Measurements from ENCODE around the gene PITHD1.

Gene PITHD1

GRCh38 chr1:23795676-23796465 is 17.7 kb downstream of the PITHD1 start:
- Histone ChIP-seq H3K4me3 (ENCODE audit: low read length, poor library complexity, severe bottlenecking) (no peak overlapping the region), H3K9ac (ENCODE audit: low read depth, low read length, poor library complexity, severe bottlenecking) (no peak overlapping the region), H3K4me1 (ENCODE audit: insufficient read depth, low read length, poor library complexity, severe bottlenecking) (peaks cover 12% of the 10 kb centered on the region), H4K20me1 (ENCODE audit: insufficient read depth, low read length, poor library complexity, severe bottlenecking) (peaks cover 30% of the 10 kb centered on the region), H3F3A (ENCODE audit: low read depth) (no peaks in the 10 kb centered on the region), H3K4me2 (ENCODE audit: low read depth, low read length, poor library complexity, severe bottlenecking) (no peak overlapping the region), H3K36me3 (ENCODE audit: insufficient read depth, low read length) (peaks cover 16% of the 10 kb centered on the region; the same call in 1 of the 2 replicates), H2AFZ (ENCODE audit: low read length) (no peak overlapping the region), H3K9me2 (replicated peaks; ENCODE audit: low read depth, low read length) (no peaks in the 10 kb centered on the region), H3K79me2 (ENCODE audit: insufficient read depth, low read length) (peaks cover 28% of the 10 kb centered on the region), H3K27me3 (ENCODE audit: insufficient read depth, low read length, poor library complexity, severe bottlenecking) (peaks cover 4% of the 10 kb centered on the region), H3K9me3 (ENCODE audit: insufficient read depth, low read depth, low read length) (no peaks in the 10 kb centered on the region)
- TF ChIP-seq EZH2phosphoT487 (IDR thresholded peaks at IDR 0.05; ENCODE audit: borderline replicate concordance) (no peak), CTCF (conservative IDR thresholded peaks at IDR 0.05; ENCODE audit: low read length) (no peak)

- Histone ChIP-seq H2AFZ (ENCODE audit: low read length) (no peak overlapping the region), H3K4me3 (ENCODE audit: low read length, poor library complexity, severe bottlenecking) (no peak overlapping the region), H4K20me1 (ENCODE audit: insufficient read depth, low read length, poor library complexity, severe bottlenecking) (peaks cover 26% of the 10 kb centered on the region), H3K79me2 (ENCODE audit: insufficient read depth, low read length) (peaks cover 21% of the 10 kb centered on the region), H3F3A (ENCODE audit: low read depth) (no peaks in the 10 kb centered on the region), H3K9me2 (replicated peaks; ENCODE audit: low read depth, low read length) (no peaks in the 10 kb centered on the region), H3K9ac (ENCODE audit: low read depth, low read length, poor library complexity, severe bottlenecking) (no peak overlapping the region), H3K36me3 (ENCODE audit: insufficient read depth, low read length) (peaks cover 16% of the 10 kb centered on the region; the same call in 1 of the 2 replicates), H3K4me1 (ENCODE audit: insufficient read depth, low read length, poor library complexity, severe bottlenecking) (peaks cover 19% of the 10 kb centered on the region), H3K4me2 (ENCODE audit: low read depth, low read length, poor library complexity, severe bottlenecking) (no peak overlapping the region), H3K27me3 (ENCODE audit: insufficient read depth, low read length, poor library complexity, severe bottlenecking) (no peaks in the 10 kb centered on the region), H3K9me3 (ENCODE audit: insufficient read depth, low read depth, low read length) (no peaks in the 10 kb centered on the region)
- TF ChIP-seq EZH2phosphoT487 (IDR thresholded peaks at IDR 0.05; ENCODE audit: borderline replicate concordance) (no peak), CTCF (conservative IDR thresholded peaks at IDR 0.05; ENCODE audit: low read length) (no peak)
Measured at GRCh38 chr1:23796466-23797271, 18.5 kb downstream of the PITHD1 start.

- peaks cover 19% of the 10 kb centered on the region for H3K4me1 ChIP-seq (ENCODE audit: insufficient read depth, low read length, poor library complexity, severe bottlenecking)
- H3F3A ChIP-seq (ENCODE audit: low read depth) = no peaks in the 10 kb centered on the region
- H3K79me2 ChIP-seq (ENCODE audit: insufficient read depth, low read length) = peaks cover 10% of the 10 kb centered on the region
- no peak for TF ChIP-seq CTCF (conservative IDR thresholded peaks at IDR 0.05; ENCODE audit: low read length)
- TF ChIP-seq EZH2phosphoT487 (IDR thresholded peaks at IDR 0.05; ENCODE audit: borderline replicate concordance) = no peak
- H3K9ac ChIP-seq (ENCODE audit: low read depth, low read length, poor library complexity, severe bottlenecking) = no peak overlapping the region
- peaks cover 16% of the 10 kb centered on the region for H4K20me1 ChIP-seq (ENCODE audit: insufficient read depth, low read length, poor library complexity, severe bottlenecking)
- no peak overlapping the region for H3K4me3 ChIP-seq (ENCODE audit: low read length, poor library complexity, severe bottlenecking)
- no peak overlapping the region for H2AFZ ChIP-seq (ENCODE audit: low read length)
- H3K9me2 ChIP-seq (replicated peaks; ENCODE audit: low read depth, low read length) = no peaks in the 10 kb centered on the region
- no peaks in the 10 kb centered on the region for H3K27me3 ChIP-seq (ENCODE audit: insufficient read depth, low read length, poor library complexity, severe bottlenecking)
- no peaks in the 10 kb centered on the region for H3K9me3 ChIP-seq (ENCODE audit: insufficient read depth, low read depth, low read length)
- H3K4me2 ChIP-seq (ENCODE audit: low read depth, low read length, poor library complexity, severe bottlenecking) = no peak overlapping the region
- H3K36me3 ChIP-seq (ENCODE audit: insufficient read depth, low read length) = peaks cover 16% of the 10 kb centered on the region; the same call in 1 of the 2 replicates
Measured at GRCh38 chr1:23797478-23798448, 19.5 kb downstream of the PITHD1 start.
